ENCODE measurements around the gene RHBDL2.
"Not testable (repeated sequence)": the region's sequence is repeated elsewhere in the genome, so short reads cannot be mapped to it uniquely, and the experiment has no call there.

RHBDL2 gene

GRCh38 chr1:38941527-38942019 lies at the start of gene RHBDL2:
TSS of gene RHBDL2 (minus strand) at chr1:38941830. CDS start at chr1:38919212, 22,618 bp downstream.
- no peak for FAIRE-seq

- FAIRE-seq = no peak
Measured at GRCh38 chr1:38990738-38991637, 49.4 kb upstream of the RHBDL2 start, which contains the start of gene AKIRIN1. TSS of gene AKIRIN1 (plus strand) at chr1:38991276. CDS start at chr1:38991381, 105 bp downstream.

- no peak for FAIRE-seq
Measured at GRCh38 chr1:38990386-38990737, 48.7 kb upstream of the RHBDL2 start.

GRCh38 chr1:38989979-38990378 lies 48.3 kb upstream of the RHBDL2 start:
- no peak for FAIRE-seq

- not testable (repeated sequence) for FAIRE-seq
Measured at GRCh38 chr1:38979380-38979779, 37.8 kb upstream of the RHBDL2 start.

DNA sequence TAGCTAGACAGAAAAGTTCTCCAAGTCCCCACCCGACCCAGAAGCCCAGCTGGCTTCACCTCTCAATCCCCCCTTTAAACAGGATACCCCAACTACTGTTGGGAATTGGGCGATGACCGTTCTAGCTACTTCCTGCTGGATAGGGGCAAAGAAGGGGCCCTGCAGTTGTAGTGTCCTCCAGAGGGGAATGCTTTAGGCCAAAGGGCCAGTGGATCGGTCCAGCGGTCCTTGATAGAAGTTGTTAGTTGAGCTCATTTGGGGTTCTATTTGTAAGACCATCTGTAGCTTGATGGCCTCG lies 36.6 kb upstream of the RHBDL2 start:
- not testable (repeated sequence) for FAIRE-seq

- not testable (repeated sequence) for FAIRE-seq
Measured at GRCh38 chr1:38977399-38978244, 36.0 kb upstream of the RHBDL2 start.

DNA sequence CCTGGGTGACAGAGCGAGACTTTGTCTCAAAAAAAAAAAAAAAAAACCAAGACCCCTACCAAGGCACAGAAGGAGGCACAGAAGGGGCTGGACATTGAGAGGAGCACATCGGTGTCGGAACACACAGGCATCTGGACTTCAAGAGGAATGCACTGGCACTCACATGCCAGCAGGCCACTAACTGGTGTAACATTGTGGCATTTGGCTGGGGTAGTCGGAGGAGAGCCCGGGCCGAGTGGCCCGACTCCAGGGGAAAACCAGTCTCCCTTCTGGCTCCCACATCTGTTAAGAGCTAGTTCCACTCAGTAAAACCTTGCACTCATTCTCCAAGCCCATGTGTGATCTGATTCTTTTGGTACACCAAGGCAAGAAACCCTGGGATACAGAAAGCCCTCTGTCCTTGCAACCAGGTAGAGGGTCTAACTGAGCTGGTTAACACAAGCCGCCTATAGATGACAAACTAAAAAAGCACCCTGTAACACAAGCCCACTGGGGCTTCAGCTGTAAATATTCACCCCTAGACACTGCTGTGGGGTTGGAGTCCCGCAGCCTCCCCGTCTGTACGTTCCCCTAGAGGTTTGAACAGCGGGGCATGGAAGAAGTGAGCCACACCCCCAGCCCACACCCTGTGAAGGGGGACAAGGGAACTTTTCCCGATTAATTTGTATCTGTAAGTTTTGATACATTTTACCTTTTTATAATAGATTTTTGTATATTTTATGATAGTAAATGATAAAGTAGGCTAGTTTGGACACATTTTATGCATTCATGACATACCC lies 32.2 kb upstream of the RHBDL2 start:
- FAIRE-seq = no peak

- FAIRE-seq = not testable (repeated sequence)
Measured at GRCh38 chr1:38973145-38973544, 31.5 kb upstream of the RHBDL2 start.

GRCh38 chr1:38964140-38964548 lies 22.5 kb upstream of the RHBDL2 start:
- no peak for FAIRE-seq

DNA sequence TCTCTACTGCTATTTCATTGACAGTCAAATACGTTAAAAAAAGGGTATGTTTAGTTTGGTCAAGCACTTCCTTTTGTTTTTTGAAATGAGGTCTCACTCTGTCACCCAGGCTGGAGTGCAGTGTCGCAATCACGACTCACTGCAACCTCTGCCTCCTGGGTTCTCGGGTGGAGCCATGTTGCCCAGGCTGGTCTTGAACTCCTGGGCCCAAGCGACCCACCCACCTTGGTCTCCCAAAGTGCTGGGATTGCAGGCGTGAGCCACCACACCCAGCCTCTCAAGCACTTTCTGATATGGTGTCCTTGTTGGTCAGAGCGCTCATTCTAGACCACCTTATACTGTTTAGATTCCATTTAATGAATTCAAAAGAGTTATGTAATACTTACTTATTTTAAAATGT lies 20.9 kb upstream of the RHBDL2 start:
- no peak for FAIRE-seq

DNA sequence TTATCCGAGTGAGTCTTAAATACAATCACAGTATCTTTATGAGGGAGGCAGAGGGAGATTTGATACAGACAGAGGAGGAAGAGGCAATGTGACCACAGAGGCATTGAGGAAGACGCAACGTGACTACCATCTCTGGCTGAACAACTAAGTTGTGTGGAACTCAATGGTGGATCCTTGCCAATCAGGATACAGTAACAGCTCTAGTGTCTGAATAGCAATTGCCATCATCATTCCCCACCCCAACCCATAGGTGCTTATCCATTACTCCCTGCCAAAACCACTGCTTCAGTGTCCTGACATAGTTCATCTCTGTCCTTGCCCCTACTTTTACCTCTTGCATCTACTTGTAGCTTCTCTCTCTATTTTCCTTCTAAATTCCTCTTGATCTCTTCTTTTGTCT lies 20.5 kb upstream of the RHBDL2 start:
- FAIRE-seq = no peak

GRCh38 chr1:38958967-38959366 lies 17.3 kb upstream of the RHBDL2 start:
- FAIRE-seq = no peak

DNA sequence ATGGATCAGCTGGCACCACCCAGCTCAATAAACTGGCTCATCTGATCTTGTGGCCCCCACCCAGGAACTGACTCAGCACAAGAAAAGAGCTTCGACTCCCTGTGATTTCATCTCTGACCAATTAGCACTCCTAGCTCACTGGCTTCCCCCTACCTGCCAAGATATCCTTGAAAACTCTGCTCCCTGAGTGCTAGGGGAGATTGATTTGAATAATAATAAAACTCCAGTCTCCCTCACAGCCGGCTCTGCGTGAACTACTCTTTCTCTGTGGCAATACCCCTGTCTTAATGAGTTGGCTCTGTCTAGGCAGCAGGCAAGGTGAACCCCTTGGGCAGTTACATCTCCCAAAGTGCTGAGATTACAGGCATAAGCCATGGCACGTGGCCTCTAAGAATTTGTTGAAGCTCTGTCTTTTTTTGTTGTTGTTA lies 11.8 kb upstream of the RHBDL2 start:
- no peak for FAIRE-seq

- no peak for FAIRE-seq
Measured at GRCh38 chr1:38950553-38950952, 8.9 kb upstream of the RHBDL2 start.

DNA sequence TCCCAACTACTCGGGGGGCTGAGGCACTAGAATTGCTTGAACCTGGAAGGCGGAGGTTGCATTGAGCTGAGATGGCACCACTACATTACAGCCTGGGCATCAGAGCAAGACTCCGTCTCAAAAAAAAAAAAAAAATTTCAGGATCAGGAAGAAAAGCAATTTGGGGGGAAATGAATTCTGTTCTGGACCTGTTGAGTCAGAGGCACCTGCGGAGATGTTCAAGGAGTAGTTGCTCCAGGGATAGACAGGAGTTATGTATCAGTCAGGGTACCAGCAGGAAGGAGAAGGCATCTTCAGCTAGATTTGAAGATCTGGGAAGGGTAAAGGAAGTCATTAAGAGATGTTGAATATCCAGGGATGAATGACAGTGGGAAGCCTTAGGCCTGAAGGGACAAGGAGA lies 2.9 kb upstream of the RHBDL2 start:
- no peak for FAIRE-seq

DNA sequence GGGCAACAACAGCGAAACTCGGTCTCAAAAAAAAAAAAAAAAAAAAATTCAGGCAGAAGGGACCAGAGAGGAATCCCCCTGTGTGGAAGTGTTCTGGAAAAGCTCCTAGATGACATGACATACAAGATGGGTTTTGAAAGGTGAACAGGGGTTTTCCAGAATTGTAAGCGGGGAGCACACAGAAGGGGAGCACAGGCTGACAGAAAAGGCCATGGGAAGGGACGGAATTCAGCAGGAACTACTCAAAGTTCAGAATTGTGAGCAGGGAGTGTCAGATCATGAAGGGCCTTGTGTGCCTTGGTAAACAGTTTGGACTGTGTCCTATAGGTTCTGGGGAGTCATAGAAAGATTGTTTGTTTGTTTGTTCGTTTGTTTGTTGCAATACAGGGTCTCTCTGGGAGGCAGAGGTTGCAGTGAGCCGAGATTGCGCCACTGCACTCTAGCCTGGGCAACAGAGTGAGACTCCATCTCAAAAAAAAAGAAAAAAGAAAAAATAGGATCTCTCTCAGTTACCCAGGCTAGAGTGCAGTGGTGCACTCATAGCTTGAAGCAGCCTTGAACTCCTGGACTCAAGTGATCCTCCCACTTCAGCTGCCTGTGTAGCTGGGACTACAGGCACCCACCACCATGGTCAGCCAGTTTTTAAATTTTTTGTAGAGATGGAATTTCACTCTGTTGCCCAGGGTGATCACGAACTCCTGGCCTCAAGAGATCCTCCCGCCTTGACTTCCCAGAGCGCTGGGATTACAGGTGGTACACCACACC lies 1.2 kb upstream of the RHBDL2 start:
- no peak for FAIRE-seq

DNA sequence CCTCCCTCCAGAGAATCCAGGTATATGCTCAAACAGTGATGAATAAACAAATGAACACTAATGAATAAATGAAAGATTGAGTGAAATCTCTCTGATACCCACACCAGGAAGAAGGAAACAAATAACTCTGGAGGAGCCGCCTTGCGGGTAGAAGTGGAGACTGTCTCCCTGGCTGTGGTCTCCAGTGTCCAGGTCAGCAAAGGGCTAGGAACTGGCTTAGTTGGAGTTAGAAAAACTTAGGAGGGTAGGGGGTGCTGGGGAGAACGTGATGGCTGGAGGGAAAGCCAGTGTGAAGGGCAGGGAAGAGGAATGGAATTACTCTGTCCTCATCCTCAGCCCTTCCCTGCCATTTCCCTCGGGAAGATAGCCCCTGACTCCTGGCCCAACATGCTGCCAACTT lies 537 bp downstream of the RHBDL2 start:
- FAIRE-seq = no peak

- FAIRE-seq = no peak
Measured at GRCh38 chr1:38940339-38941047, 1.1 kb downstream of the RHBDL2 start.

DNA sequence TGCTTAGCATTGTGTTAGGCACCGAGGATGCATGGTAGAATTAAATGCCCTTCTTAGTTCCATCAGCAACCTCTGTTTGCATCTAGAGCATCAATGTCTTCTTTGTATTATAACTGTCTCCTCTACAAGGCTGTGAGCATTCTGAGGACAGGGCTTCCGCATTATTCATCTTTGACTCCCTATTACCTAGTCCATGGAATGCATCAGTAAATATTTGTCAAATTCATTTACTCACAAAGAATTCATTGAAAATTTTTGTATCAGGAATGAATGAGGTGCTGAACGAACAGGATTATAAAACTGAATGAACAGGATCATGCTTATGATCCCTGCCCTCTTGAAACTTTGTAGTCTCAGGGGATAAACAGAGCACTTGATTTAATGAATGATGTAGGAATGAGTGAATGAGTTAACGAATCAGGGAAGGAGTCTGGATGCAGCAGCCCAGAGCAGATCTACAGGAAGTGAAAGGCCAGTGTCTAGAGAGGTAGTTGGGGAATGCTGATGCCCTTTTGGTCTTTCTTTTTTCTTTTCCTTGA lies 2.8 kb downstream of the RHBDL2 start:
- FAIRE-seq = no peak

GRCh38 chr1:38932571-38932970 lies 9.1 kb downstream of the RHBDL2 start:
- no peak for FAIRE-seq
